Upper lobe of left lung (tissue), 4 donors: Measurements from ENCODE around the gene SEC31A.

Experiments used
- EP300 ChIP-seq, 4 donors: sonication (generic); formaldehyde crosslinking; IDR thresholded peaks; one replicate each; pipeline ENCODE4 v1.5.1; 2017; ENCODE audit warnings: antibody characterized with exemption in 4 of 4, control low read depth in 2 of 4
- POLR2A ChIP-seq, 4 donors: fragments of 450-650 bp; IDR thresholded peaks; one replicate each; pipeline ENCODE4 v1.5.1; 2016 to 2017; ENCODE audit warnings: antibody characterized with exemption in 4 of 4, mild to moderate bottlenecking in 2 of 4
- POLR2AphosphoS5 ChIP-seq, 2 donors: sonication (generic); formaldehyde crosslinking; IDR thresholded peaks; one replicate each; pipeline ENCODE4 v1.5.1; 2017; ENCODE audit warnings: antibody characterized with exemption in 2 of 2
- TF ChIP-seq, protein P1 (sequence below), 6 experiments: fragments of 450-650 bp in 4 of 6; fragments of 200-600 bp in 2 of 6; sonication (generic) in 2 of 6; IDR thresholded peaks; one replicate each; pipeline ENCODE4 v1.5.1; 2016 to 2019; ENCODE audit warnings: antibody characterized with exemption in 6 of 6

DNA sequence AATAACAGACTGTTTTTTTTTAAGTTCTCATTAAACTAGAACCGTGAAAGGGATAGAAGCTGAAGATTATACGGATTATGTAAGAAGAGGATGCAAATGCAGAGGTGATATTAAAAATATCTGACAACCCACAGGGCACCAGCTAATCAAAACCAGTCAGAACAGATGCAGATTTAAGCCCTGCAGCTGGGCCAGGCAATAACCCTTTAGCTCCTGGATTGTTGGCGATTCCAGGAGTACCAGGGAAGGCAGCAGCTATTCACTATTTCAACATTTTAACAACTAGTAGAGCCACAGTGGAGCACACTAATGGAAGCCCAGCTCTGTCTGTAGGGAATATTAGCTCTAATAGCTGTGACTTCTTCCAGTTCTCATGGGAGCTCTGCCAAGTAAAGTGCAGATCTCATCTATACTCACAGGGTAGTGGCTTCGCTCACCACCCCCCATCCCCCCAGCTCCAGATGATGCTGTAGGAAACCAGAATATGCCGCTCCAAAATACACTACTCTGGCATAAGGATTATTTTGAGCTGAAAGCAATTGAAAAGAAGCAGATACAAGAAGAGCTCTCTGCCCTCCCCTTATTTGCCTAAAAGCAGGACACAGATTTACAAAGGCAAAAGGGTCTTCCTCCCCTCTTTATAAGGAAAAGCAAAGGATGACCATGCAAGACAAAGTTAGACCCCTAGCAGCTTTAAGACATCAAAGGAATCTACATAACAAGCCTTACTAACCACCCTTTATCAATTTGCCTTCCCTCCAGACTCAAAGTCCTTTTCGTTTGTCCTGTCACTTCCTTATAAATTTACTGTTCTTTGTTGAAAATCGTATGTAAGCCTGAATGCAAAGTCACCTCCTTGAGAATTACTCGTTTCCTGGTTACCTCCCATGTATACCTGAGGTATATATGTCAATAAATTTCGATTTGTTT lies 106.0 kb downstream of the SEC31A start:
- TF ChIP-seq, protein P1, sequence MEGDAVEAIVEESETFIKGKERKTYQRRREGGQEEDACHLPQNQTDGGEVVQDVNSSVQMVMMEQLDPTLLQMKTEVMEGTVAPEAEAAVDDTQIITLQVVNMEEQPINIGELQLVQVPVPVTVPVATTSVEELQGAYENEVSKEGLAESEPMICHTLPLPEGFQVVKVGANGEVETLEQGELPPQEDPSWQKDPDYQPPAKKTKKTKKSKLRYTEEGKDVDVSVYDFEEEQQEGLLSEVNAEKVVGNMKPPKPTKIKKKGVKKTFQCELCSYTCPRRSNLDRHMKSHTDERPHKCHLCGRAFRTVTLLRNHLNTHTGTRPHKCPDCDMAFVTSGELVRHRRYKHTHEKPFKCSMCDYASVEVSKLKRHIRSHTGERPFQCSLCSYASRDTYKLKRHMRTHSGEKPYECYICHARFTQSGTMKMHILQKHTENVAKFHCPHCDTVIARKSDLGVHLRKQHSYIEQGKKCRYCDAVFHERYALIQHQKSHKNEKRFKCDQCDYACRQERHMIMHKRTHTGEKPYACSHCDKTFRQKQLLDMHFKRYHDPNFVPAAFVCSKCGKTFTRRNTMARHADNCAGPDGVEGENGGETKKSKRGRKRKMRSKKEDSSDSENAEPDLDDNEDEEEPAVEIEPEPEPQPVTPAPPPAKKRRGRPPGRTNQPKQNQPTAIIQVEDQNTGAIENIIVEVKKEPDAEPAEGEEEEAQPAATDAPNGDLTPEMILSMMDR (IDR thresholded peaks at IDR 0.05): no peak
- no peak for TF ChIP-seq POLR2A (IDR thresholded peaks at IDR 0.05)
- no peak for TF ChIP-seq POLR2AphosphoS5 (IDR thresholded peaks at IDR 0.05)
- no peak for TF ChIP-seq EP300 (IDR thresholded peaks at IDR 0.05)
